HepG2 (cell line): Measurements from ENCODE around the gene ZNF860. TPM values are rescaled to one million over a fixed set of nuclear protein-coding genes. Genes with fewer than 3 reads are reported as not detected.

ENCODE experiments used
- HOMEZ ChIP-seq: IDR thresholded peaks from 2 replicates; pipeline ENCODE4 v1.6.1; 2016; ENCODE audit warnings: low read depth
- PATZ1 ChIP-seq: sonication (generic); formaldehyde crosslinking; IDR thresholded peaks from 2 replicates; pipeline ENCODE4 v1.4.0; 2020; ENCODE audit warnings: missing genetic modification reagents
- ZKSCAN8 ChIP-seq: IDR thresholded peaks from 2 replicates; pipeline ENCODE4 v1.6.1; 2016; ENCODE audit warnings: borderline replicate concordance, missing genetic modification reagents, missing compliant biosample characterization
- ZNF460 ChIP-seq: sonication (generic); formaldehyde crosslinking; IDR thresholded peaks from 2 replicates; pipeline ENCODE4 v1.5.1; 2020; ENCODE audit warnings: missing genetic modification reagents, mild to moderate bottlenecking, borderline replicate concordance
- ZNF768 ChIP-seq: sonication (generic); formaldehyde crosslinking; IDR thresholded peaks from 2 replicates; pipeline ENCODE4 v1.4.0; 2020; ENCODE audit warnings: missing genetic modification reagents
- polyA plus RNA-seq, 8 experiments: library from polyadenylated mRNA; depleted of rRNA in 3 of 8; stranded (reverse) in 7 of 8; unstranded in 1 of 8; fragments of >200 nt; fragmentation: Illumina TruSeq in 4 of 8; extraction: Trizol in 4 of 8; gene quantifications; 2 replicates each; pipeline versions ENCODE4 v1.2.1 to v1.2.3, GENCODE V29; 2011 to 2016; ENCODE audit warnings: low read depth in 4 of 8, missing spikeins in 1 of 8, mixed read lengths in 1 of 8; ENCODE audit not compliant: insufficient read depth in 1 of 8
- total RNA-seq, 5 experiments: library from RNA; depleted of rRNA; stranded (reverse); fragments of >200 nt; fragmentation: Illumina TruSeq; extraction: Trizol; gene quantifications; 2 replicates each; pipeline ENCODE4 v1.2.3, GENCODE V29; 2016; ENCODE audit warnings: low read depth in 1 of 5
- TF ChIP-seq, protein P1 (sequence below): sonication (generic); formaldehyde crosslinking; IDR thresholded peaks from 2 replicates; pipeline ENCODE4 v1.5.1; 2020; ENCODE audit warnings: mild to moderate bottlenecking, missing genetic modification reagents

The ZNF860 gene
- total and polyA plus RNA-seq, 2 of the 13 experiments (the other 11 are each of a cell fraction or from before 2014, with no cell fraction given): 0.55 to 0.73 TPM

GRCh38 chr3:31974471-31974870 is 7.1 kb upstream of the ZNF860 start (continued):
- TF ChIP-seq ZNF460 (CRISPR knock-in tag) (peak; percentile 51; the same call in 1 of the 2 replicates), PATZ1 (CRISPR knock-in tag) (peak; percentile 73), ZKSCAN8 (CRISPR knock-in tag) (0 out of 2 replicates have a peak, but pooled peaks have one; percentile 55), HOMEZ (CRISPR knock-in tag) (peak; percentile 71; the same call in 1 of the 2 replicates), ZNF768 (CRISPR knock-in tag) (no peak)
- TF ChIP-seq, protein P1, sequence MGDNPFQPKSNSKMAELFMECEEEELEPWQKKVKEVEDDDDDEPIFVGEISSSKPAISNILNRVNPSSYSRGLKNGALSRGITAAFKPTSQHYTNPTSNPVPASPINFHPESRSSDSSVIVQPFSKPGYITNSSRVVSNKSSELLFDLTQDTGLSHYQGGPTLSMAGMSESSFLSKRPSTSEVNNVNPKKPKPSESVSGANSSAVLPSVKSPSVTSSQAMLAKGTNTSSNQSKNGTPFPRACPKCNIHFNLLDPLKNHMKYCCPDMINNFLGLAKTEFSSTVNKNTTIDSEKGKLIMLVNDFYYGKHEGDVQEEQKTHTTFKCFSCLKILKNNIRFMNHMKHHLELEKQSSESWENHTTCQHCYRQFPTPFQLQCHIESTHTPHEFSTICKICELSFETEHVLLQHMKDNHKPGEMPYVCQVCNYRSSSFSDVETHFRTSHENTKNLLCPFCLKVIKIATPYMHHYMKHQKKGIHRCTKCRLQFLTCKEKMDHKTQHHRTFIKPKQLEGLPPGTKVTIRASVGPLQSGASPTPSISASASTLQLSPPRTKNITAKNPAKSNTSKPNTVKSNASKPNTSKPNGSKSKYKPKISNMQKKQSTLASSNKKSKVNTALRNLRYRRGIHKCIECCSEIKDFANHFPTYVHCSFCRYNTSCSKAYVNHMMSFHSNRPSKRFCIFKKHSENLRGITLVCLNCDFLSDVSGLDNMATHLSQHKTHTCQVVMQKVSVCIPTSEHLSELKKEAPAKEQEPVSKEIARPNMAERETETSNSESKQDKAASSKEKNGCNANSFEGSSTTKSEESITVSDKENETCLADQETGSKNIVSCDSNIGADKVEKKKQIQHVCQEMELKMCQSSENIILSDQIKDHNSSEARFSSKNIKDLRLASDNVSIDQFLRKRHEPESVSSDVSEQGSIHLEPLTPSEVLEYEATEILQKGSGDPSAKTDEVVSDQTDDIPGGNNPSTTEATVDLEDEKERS (CRISPR knock-in tag): 0 out of 2 replicates have a peak, but pooled peaks have one; percentile 18
